MCF 10A (cell line): Measurements from ENCODE around the gene PHACTR1. TPM values are rescaled to one million over a fixed set of nuclear protein-coding genes. Genes with fewer than 3 reads are reported as not detected.

Experiments
- BruUV-seq: library from RNA; stranded (reverse); fragments of 400-500 nt; replicated peaks from 2 replicates; lab custom pipeline; 2021; lab: Mats Ljungman, UMichigan
- CTCF ChIA-PET: fragments of 300-600 bp; sonication (Branson Sonifier 250); formaldehyde crosslinking; extraction: SDS; loops from one replicate; lab custom pipeline; 2021; ENCODE audit warnings: antibody characterized with exemption, inconsistent platforms; lab: Yijun Ruan, JAX
- POLR2A ChIA-PET: fragments of 300-600, 350-650 bp; sonication (Branson Sonifier 250); formaldehyde crosslinking; extraction: SDS; loops from one replicate; lab custom pipeline; 2020; ENCODE audit warnings: antibody characterized with exemption, inconsistent platforms; lab: Yijun Ruan, JAX
- DNase-seq: peaks from one replicate; pipeline ENCODE4 v3.0.0-alpha.2; 2018; ENCODE audit not compliant: unreplicated experiment
- H3K27ac Mint-ChIP-seq: one replicate; pipeline ENCODE4 v1.8.0; 2022; ENCODE audit warnings: mild to moderate bottlenecking, low read depth, mixed read lengths; ENCODE audit not compliant: unreplicated experiment
- H3K27me3 Mint-ChIP-seq: one replicate; pipeline ENCODE4 v1.8.0; 2022; ENCODE audit warnings: mixed read lengths; ENCODE audit not compliant: insufficient read depth, unreplicated experiment
- H3K36me3 Mint-ChIP-seq: one replicate; pipeline ENCODE4 v1.8.0; 2022; ENCODE audit warnings: mild to moderate bottlenecking, moderate library complexity, mixed read lengths; ENCODE audit not compliant: insufficient read depth, unreplicated experiment
- H3K4me1 Mint-ChIP-seq: one replicate; pipeline ENCODE4 v1.8.0; 2022; ENCODE audit warnings: mixed read lengths; ENCODE audit not compliant: insufficient read depth, unreplicated experiment
- H3K4me3 Mint-ChIP-seq: one replicate; pipeline ENCODE4 v1.8.0; 2022; ENCODE audit warnings: mild to moderate bottlenecking, moderate library complexity, mixed read lengths; ENCODE audit not compliant: unreplicated experiment
- H3K9me3 Mint-ChIP-seq: one replicate; pipeline ENCODE4 v1.8.0; 2022; ENCODE audit warnings: mixed read lengths; ENCODE audit not compliant: unreplicated experiment
- intact Hi-C: fragments of 100-400 bp; cut with micrococcal nuclease; formaldehyde crosslinking; loops from 2 replicates; pipeline ENCODE4 v1.14.1; 2022
- total RNA-seq: library from RNA; stranded (reverse); gene quantifications from 2 replicates; pipeline ENCODE4 v1.2.3, GENCODE V29; 2022
- TF ChIP-seq, protein P1 (sequence below): fragments of 200-600 bp; IDR thresholded peaks from one replicate; pipeline ENCODE4 v1.8.0; 2022; ENCODE audit warnings: antibody characterized with exemption, mild to moderate bottlenecking; ENCODE audit not compliant: unreplicated experiment

PHACTR1 gene
- total RNA-seq, 1 experiment from 2014 or later: not detected

DNA sequence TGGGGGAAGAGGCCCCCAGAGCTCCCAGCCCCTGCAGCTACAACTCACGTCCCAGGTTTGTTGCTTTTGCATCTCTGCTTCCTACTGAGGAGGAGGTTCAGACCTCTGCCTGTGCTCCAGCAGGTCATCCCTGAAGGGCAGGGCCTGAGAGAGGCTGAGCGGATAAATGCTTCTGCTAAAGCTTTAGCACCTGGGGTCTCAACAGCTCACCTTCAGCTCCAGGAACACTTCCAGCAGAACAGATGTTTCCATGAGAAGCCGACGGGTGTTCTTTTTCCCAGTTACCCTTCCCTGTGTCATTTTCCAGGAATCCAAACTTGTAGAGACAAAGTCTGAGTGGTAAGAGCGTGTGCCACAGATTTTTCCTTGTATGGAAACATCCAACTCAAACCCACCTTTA, 403.0 kb downstream of the PHACTR1 start:
- no peaks in the 10 kb centered on the region for H3K36me3 Mint-ChIP-seq
- no peak overlapping the region for H3K4me3 Mint-ChIP-seq
- no peaks in the 10 kb centered on the region for H3K4me1 Mint-ChIP-seq
- intact Hi-C loops: no loop called here
- ChIA-PET POLR2A (no interaction called here), CTCF (no interaction called here)
- peaks cover 80% of the 10 kb centered on the region for H3K27me3 Mint-ChIP-seq
- H3K27ac Mint-ChIP-seq: no peak overlapping the region
- no peaks in the 10 kb centered on the region for H3K9me3 Mint-ChIP-seq
- BruUV-seq: no TSS peak
- DNase-seq: no peak
- TF ChIP-seq, protein P1, sequence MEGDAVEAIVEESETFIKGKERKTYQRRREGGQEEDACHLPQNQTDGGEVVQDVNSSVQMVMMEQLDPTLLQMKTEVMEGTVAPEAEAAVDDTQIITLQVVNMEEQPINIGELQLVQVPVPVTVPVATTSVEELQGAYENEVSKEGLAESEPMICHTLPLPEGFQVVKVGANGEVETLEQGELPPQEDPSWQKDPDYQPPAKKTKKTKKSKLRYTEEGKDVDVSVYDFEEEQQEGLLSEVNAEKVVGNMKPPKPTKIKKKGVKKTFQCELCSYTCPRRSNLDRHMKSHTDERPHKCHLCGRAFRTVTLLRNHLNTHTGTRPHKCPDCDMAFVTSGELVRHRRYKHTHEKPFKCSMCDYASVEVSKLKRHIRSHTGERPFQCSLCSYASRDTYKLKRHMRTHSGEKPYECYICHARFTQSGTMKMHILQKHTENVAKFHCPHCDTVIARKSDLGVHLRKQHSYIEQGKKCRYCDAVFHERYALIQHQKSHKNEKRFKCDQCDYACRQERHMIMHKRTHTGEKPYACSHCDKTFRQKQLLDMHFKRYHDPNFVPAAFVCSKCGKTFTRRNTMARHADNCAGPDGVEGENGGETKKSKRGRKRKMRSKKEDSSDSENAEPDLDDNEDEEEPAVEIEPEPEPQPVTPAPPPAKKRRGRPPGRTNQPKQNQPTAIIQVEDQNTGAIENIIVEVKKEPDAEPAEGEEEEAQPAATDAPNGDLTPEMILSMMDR: no peak

DNA sequence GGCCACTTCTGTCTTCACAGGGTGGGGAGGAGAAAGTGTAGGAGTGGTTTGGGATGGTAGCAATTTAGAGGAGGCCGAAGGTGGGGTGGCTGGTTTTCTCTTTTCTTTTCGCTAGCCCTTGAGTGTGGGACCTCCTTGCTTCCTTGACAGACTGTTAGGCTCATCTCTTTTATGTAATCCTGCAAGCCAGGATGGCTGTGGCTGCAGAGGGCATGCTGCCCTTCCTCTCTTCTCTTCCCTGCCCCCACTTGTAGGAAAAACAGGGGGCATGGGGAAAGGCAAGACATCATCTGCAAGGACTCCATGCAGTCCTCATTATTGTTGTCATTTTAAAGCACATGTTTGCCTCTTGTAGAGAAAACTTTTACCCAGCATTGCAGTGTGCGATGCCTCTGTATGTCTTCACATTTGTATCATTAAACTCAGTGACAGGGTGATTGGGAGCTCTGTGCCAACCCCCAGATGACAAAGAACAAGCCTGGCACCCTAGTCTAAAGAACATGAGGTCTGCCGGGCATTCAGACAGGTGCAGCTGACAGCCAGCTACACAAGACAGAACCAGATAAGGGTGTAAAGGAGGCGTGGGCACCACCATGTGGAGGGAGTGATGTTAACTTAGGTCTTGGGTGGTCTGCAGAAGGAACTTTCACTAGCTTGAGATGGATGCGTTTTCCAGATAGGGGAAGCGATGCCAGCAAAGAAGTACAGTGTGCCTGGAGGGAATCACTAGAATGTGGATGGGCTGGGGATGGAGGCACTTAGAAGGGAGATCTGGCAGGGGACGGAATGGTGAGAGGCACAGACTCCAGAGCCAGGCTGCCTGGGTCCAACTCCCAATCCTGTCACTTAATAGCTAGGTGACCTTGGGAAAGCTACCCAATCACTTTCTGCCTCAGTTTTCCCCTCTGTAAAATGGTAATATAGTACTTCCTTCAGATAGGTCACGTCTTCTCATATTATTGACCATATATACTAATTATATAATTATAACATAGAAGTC, 404.2 kb downstream of the PHACTR1 start:
- H3K9me3 Mint-ChIP-seq: no peaks in the 10 kb centered on the region
- ChIA-PET CTCF (no interaction called here), POLR2A (no interaction called here)
- no TSS peak for BruUV-seq
- intact Hi-C loops: no loop called here
- no peak overlapping the region for H3K27ac Mint-ChIP-seq
- no peaks in the 10 kb centered on the region for H3K36me3 Mint-ChIP-seq
- H3K27me3 Mint-ChIP-seq: peaks cover 79% of the 10 kb centered on the region
- H3K4me1 Mint-ChIP-seq: no peaks in the 10 kb centered on the region
- DNase-seq: no peak
- TF ChIP-seq, protein P1: no peak
- H3K4me3 Mint-ChIP-seq: no peak overlapping the region

DNA sequence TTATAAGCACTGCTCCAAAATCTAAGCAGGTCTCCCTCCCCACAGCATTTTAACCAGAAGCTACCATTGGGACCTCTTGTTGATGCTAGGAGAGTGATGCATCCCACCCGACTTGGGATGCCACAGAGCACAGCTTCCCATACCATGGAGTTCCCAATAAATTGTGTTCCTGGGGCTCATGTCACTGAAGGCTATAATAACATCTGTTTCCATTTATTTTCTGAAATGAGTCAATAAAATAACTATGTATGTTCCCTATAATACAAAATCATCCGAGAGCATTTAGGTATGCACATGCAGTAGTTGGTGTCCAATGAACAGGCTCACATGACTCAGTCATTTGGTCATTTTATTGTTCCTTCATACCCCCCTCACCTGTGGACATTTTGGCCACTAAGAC, 407.6 kb downstream of the PHACTR1 start:
- Mint-ChIP-seq H3K4me3 (no peak overlapping the region), H3K4me1 (no peaks in the 10 kb centered on the region), H3K36me3 (no peaks in the 10 kb centered on the region), H3K27me3 (peaks cover 86% of the 10 kb centered on the region), H3K27ac (no peak overlapping the region), H3K9me3 (no peaks in the 10 kb centered on the region)
- TF ChIP-seq, protein P1: no peak
- no peak for DNase-seq
- CTCF ChIA-PET: no interaction called here
- intact Hi-C loops: no loop called here
- POLR2A ChIA-PET: no interaction called here
- no TSS peak for BruUV-seq

DNA sequence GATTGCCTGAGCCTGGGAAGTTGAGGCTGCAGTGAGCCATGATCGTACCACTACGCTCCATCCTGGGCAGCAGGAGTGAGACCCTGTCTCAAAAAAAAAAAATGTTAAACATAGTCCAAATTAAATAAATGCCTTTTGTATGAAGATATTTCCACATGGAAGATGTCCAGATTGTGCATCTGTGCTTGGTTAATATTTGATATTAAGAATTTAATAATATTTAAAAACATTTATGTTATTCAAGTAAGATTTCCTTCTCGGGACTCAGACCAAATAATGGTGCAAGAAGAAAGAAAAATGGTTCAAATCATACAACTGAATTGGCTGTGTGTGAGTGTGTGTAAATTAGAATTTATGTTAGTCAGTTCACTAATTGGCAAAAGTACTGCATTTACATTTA, 409.3 kb downstream of the PHACTR1 start:
- TF ChIP-seq, protein P1: no peak
- Mint-ChIP-seq H3K4me1 (no peaks in the 10 kb centered on the region), H3K27ac (no peak overlapping the region), H3K27me3 (peaks cover 79% of the 10 kb centered on the region), H3K4me3 (no peak overlapping the region), H3K9me3 (no peaks in the 10 kb centered on the region), H3K36me3 (no peaks in the 10 kb centered on the region)
- BruUV-seq: no TSS peak
- no peak for DNase-seq
- CTCF ChIA-PET: no interaction called here
- intact Hi-C loops: no loop called here
- POLR2A ChIA-PET: no interaction called here
